ENCODE measurements around the gene BIVM.
A peak's percentile ranks its signal among the peaks of the same experiment; 100 is the strongest.

The BIVM gene

DNA sequence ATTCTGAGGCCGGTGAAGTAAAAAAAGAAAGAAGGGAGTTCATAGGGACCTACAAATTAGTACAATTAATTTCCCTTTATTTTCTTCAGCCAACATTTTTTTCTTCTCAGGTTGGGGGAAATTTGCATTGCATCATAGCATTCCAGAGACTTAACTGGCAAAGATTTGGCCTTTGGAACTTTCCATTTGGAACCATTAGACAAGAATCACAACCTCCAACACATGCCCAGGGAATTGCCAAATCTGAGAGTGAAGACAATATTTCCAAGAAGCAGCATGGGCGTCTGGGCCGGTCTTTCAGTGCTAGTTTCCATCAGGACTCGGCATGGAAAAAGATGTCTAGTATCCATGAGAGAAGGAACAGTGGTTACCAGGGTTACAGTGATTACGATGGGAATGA, 40.5 kb downstream of the BIVM start:
- TF ChIP-seq, protein P1, sequence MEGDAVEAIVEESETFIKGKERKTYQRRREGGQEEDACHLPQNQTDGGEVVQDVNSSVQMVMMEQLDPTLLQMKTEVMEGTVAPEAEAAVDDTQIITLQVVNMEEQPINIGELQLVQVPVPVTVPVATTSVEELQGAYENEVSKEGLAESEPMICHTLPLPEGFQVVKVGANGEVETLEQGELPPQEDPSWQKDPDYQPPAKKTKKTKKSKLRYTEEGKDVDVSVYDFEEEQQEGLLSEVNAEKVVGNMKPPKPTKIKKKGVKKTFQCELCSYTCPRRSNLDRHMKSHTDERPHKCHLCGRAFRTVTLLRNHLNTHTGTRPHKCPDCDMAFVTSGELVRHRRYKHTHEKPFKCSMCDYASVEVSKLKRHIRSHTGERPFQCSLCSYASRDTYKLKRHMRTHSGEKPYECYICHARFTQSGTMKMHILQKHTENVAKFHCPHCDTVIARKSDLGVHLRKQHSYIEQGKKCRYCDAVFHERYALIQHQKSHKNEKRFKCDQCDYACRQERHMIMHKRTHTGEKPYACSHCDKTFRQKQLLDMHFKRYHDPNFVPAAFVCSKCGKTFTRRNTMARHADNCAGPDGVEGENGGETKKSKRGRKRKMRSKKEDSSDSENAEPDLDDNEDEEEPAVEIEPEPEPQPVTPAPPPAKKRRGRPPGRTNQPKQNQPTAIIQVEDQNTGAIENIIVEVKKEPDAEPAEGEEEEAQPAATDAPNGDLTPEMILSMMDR (IDR thresholded peaks at IDR 0.05; ENCODE audit: extremely low read depth, missing control alignments): no peak
- DNase-seq (ENCODE audit: low spot score): no peak

DNA sequence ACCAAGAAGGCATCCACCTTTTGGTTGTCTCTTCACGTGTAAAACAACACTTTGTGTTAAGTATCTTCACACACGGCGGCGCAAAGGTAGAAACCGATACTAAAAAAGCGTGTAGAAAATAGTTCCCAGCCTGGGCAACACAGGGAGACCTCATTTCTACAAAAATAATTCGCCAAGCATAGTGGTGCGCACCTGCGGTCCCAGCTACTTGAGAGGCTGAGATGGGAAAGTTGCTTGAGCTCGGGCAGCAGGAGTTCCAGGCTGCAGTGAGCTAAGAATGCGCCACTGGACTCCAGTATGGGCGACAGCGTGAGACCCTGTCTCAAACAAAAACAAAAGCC, 46.3 kb downstream of the BIVM start:
- TF ChIP-seq, protein P1 (IDR thresholded peaks at IDR 0.05; ENCODE audit: extremely low read depth, missing control alignments): no peak
- no peak for DNase-seq (ENCODE audit: low spot score)

DNA sequence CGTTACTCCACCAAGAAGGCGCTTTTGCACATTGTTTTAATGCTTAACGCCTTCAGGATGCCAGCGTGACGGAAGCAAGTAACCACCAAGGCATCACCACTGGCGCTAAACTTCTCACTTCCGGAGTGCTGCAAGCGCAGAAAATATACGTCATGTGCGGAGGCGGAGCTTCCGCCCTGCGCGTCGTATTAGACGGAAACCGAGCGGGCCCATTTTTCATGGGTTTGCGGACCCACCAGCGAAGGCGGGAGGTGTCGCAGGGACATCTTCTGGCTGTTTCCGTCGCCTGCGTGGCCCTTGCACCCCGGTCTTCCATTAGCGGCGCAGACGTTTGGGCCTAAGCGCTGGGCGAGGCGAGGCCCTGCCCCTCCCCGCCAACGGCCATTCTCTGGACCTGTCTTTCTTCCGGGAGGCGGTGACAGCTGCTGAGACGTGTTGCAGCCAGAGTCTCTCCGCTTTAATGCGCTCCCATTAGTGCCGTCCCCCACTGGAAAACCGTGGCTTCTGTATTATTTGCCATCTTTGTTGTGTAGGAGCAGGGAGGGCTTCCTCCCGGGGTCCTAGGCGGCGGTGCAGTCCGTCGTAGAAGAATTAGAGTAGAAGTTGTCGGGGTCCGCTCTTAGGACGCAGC, 46.8 kb downstream of the BIVM start, which contains the start of gene ERCC5:
TSS of gene ERCC5 (plus strand) at position 403 of the 631 bp plus-strand sequence. CDS start 235 bp downstream, outside the sequence.
- TF ChIP-seq, protein P1 (IDR thresholded peaks at IDR 0.05; ENCODE audit: extremely low read depth, missing control alignments): no peak
- peak; percentile 74 for DNase-seq (ENCODE audit: low spot score)

DNA sequence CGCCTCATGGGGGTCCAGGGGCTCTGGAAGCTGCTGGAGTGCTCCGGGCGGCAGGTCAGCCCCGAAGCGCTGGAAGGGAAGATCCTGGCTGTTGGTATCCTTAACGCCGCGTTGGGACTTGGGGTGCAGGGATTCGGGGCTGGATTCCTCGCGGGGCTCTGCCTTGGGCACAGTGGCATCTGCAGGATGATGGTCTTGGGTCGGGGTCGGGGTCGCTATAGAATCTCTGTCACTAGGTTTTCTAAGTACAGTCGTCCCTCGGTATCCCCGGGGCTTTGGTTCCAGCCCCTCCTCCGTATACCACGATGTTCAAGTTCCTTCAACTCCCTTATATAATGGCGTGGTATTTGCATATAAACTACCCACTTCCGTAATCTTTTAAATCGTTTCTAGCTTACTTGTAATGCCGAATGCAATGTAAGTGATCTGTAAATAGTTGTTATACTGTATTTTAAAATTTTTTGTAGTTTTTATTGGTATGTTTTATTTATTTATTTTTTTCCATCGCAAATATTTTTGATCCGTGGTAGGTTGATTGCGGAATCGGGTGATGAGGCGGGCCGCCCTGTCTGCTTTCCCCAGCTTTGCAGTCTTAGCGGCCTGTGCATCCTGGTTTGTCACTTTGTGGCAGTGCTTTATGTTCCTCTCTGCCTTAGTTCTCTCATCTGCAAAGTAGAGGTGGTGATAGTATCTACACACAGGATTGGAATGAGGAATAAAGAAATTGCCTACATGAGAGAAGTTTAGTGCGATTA, 47.5 kb downstream of the BIVM start:
- DNase-seq (ENCODE audit: low spot score): peak; percentile 24
- TF ChIP-seq, protein P1 (IDR thresholded peaks at IDR 0.05; ENCODE audit: extremely low read depth, missing control alignments): no peak

DNA sequence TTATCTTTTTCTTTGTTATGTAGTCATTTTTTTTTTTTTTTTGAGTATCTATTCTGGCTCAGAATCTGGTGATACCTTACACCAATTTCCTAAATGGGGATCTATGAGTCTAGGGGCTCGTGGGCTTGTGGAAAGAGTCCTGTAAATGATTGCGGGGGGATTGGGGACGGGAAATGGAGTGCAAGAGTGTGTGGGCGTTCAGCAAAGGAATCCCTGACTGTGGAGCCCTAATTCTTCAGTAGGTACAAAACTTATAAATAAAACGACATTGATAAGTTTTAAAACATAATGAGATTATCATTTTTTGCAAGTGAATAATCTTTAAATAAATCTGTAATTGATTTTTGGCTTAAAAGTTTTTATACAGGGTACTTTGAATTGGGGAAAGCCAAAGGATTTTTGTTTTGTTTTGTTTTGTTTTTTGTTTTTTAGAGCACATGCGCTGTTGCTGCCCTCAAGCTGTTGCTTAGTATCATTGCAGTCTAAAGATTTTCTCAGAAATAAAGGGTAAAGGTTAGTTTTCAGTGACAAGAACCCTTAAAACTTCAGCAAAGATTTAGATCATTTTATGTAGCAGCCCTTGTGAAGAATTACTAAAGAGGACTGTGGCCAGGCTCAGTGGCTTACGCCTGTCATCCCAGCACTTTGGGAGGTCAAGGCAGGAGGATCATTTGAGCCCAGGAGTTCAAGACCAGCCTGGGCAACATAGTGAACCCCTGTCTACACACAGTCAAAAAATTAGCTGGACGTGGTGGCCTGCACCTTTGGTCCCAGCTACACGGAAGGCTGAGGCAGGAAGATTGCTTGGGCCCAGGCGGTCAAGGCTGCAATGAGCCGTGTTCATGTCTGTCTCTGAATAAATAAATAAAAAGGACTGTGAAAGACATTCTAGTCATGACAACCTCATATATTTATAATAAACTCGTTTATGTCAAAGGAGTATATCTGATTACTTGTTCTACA, 48.6 kb downstream of the BIVM start:
- DNase-seq (ENCODE audit: low spot score): no peak
- TF ChIP-seq, protein P1 (IDR thresholded peaks at IDR 0.05; ENCODE audit: extremely low read depth, missing control alignments): peak; percentile 54

DNA sequence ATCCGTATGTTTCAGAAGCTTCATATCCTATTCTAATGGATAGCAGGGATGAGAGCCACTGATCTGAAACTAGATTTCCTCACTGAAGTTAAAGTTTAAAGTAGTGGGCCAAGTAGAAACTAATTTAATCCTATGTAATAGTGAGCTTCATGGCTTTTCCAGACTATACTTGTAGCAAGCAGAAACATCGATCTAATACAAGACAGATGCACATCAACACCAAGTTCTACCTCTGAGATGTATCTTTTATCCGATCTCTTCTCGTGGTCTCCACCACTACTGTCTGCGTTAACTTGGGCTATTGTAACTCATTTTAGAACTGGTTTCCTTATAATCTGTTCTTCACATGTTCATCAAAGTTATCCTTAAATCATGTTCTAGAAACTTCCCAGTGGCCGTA, 50.0 kb downstream of the BIVM start:
- DNase-seq (ENCODE audit: low spot score): no peak

More for the DNA sequence above, 50.0 kb downstream of the BIVM start:
- TF ChIP-seq, protein P1 (IDR thresholded peaks at IDR 0.05; ENCODE audit: extremely low read depth, missing control alignments): no peak
